Keratinocyte (primary cell): Measurements from ENCODE around the gene LPXN.

Experiments
- CTCF ChIP-seq, 3 experiments: IDR thresholded peaks in 1 of 3; conservative IDR thresholded peaks in 1 of 3; optimal IDR thresholded peaks in 1 of 3; 2 replicates in 2 of 3; 3 replicates in 1 of 3; pipeline versions ENCODE3 to v1.5.1; 2011; ENCODE audit warnings: low read length in 3 of 3, mild to moderate bottlenecking in 3 of 3, moderate library complexity in 2 of 3, control low read depth in 1 of 3, inconsistent platforms in 1 of 3; ENCODE audit not compliant: insufficient read depth in 2 of 3; ENCODE audit errors: extremely low read depth in 1 of 3
- EZH2 ChIP-seq: IDR thresholded peaks from one replicate; pipeline ENCODE4 v1.6.1; 2012; ENCODE audit warnings: inconsistent platforms, mild to moderate bottlenecking, low read length, moderate library complexity

GRCh38 chr11:58546841-58547240 is 28.8 kb downstream of the LPXN start:
- TF ChIP-seq EZH2 (no peak), CTCF (optimal IDR thresholded peaks at IDR 0.05 in 1 of 3, IDR thresholded peaks at IDR 0.05 in 1 of 3, conservative IDR thresholded peaks at IDR 0.05 in 1 of 3; ENCODE audit: extremely low read depth in 1 of 3, insufficient read depth in 2 of 3, low read length in 3 of 3) (no peak)
